ENCODE results near the gene CTIF. TPM values are rescaled to one million over a fixed set of nuclear protein-coding genes. Genes with fewer than 3 reads are reported as not detected.

The CTIF gene
- polyA plus RNA-seq, 1 donor from 2014 or later: 50.2 TPM

GRCh38 chr18:48891721-48892120, 352.9 kb downstream of the CTIF start:
- Histone ChIP-seq H3K79me2 (replicated peaks; ENCODE audit: insufficient read depth, low read length) (no peaks in the 10 kb centered on the region), H3K9me3 (ENCODE audit: low read length) (no peaks in the 10 kb centered on the region), H3K4me2 (ENCODE audit: low read length) (no peak overlapping the region), H3F3A (ENCODE audit: insufficient read depth, low read length, poor library complexity, severe bottlenecking) (no peaks in the 10 kb centered on the region), H3K27ac (ENCODE audit: low read length) (no peak overlapping the region), H3K4me3 (ENCODE audit: low read length) (no peak overlapping the region), H2AFZ (ENCODE audit: low read depth, low read length) (no peak overlapping the region), H3K27me3 (ENCODE audit: insufficient read depth, low read depth, low read length) (no peaks in the 10 kb centered on the region), H3K9ac (ENCODE audit: low read length) (no peak overlapping the region), H3K9me2 (ENCODE audit: insufficient read depth, low read length) (no peaks in the 10 kb centered on the region), H4K20me1 (ENCODE audit: insufficient read depth) (no peaks in the 10 kb centered on the region), H3K36me3 (ENCODE audit: insufficient read depth, low read length) (no peaks in the 10 kb centered on the region)
- TF ChIP-seq POLR2AphosphoS5 (IDR thresholded peaks at IDR 0.05): no peak
- TF ChIP-seq RAD21 (conservative IDR thresholded peaks at IDR 0.05): no peak
- no peak for TF ChIP-seq CTCF (IDR thresholded peaks at IDR 0.05; ENCODE audit: poor library complexity, severe bottlenecking)
- no peak for TF ChIP-seq TAF1 (IDR thresholded peaks at IDR 0.05; ENCODE audit: low read depth)
- TF ChIP-seq SMC3 (conservative IDR thresholded peaks at IDR 0.05; ENCODE audit: poor library complexity): no peak
- no peak for TF ChIP-seq EZH2 (IDR thresholded peaks at IDR 0.05; ENCODE audit: borderline replicate concordance, insufficient read depth, low read length, poor library complexity, severe bottlenecking)
- no peak for TF ChIP-seq MXI1 (conservative IDR thresholded peaks at IDR 0.05; ENCODE audit: poor library complexity, severe bottlenecking)
- TF ChIP-seq EP300 (conservative IDR thresholded peaks at IDR 0.05; ENCODE audit: poor library complexity, severe bottlenecking): no peak
- no peak for TF ChIP-seq REST (IDR thresholded peaks at IDR 0.05; ENCODE audit: borderline replicate concordance)

- Histone ChIP-seq H4K20me1 (ENCODE audit: insufficient read depth) (no peaks in the 10 kb centered on the region), H3K4me2 (ENCODE audit: low read length) (no peak overlapping the region), H3K27me3 (ENCODE audit: insufficient read depth, low read depth, low read length) (no peaks in the 10 kb centered on the region), H3K9ac (ENCODE audit: low read length) (no peak overlapping the region), H3K9me3 (ENCODE audit: low read length) (no peaks in the 10 kb centered on the region), H3F3A (ENCODE audit: insufficient read depth, low read length, poor library complexity, severe bottlenecking) (no peaks in the 10 kb centered on the region), H3K9me2 (ENCODE audit: insufficient read depth, low read length) (no peaks in the 10 kb centered on the region), H3K36me3 (ENCODE audit: insufficient read depth, low read length) (no peaks in the 10 kb centered on the region), H2AFZ (ENCODE audit: low read depth, low read length) (no peak overlapping the region), H3K27ac (ENCODE audit: low read length) (no peak overlapping the region), H3K4me3 (ENCODE audit: low read length) (no peak overlapping the region), H3K79me2 (replicated peaks; ENCODE audit: insufficient read depth, low read length) (no peaks in the 10 kb centered on the region)
- TF ChIP-seq TAF1 (IDR thresholded peaks at IDR 0.05; ENCODE audit: low read depth) (no peak), SMC3 (conservative IDR thresholded peaks at IDR 0.05; ENCODE audit: poor library complexity) (no peak), EP300 (conservative IDR thresholded peaks at IDR 0.05; ENCODE audit: poor library complexity, severe bottlenecking) (no peak), POLR2AphosphoS5 (IDR thresholded peaks at IDR 0.05) (no peak), REST (IDR thresholded peaks at IDR 0.05; ENCODE audit: borderline replicate concordance) (no peak), CTCF (IDR thresholded peaks at IDR 0.05; ENCODE audit: poor library complexity, severe bottlenecking) (no peak), MXI1 (conservative IDR thresholded peaks at IDR 0.05; ENCODE audit: poor library complexity, severe bottlenecking) (no peak), EZH2 (IDR thresholded peaks at IDR 0.05; ENCODE audit: borderline replicate concordance, insufficient read depth, low read length, poor library complexity, severe bottlenecking) (no peak), RAD21 (conservative IDR thresholded peaks at IDR 0.05) (no peak)
Measured at GRCh38 chr18:48892146-48892855, 353.5 kb downstream of the CTIF start.

All from neural cell (in vitro differentiated cells).